PC-3 (cell line): ENCODE results near the gene DBT. TPM values are rescaled to one million over a fixed set of nuclear protein-coding genes. Genes with fewer than 3 reads are reported as not detected.

ENCODE experiments used
- ATAC-seq: fragments of 200-7000 bp; cut with Tn5 transposase; 2 replicates; pipeline ENCODE4 v1.9.1; 2020; ENCODE audit warnings: mild to moderate bottlenecking, moderate library complexity
- BruUV-seq: library from RNA; stranded (reverse); fragments of 400-500 nt; replicated peaks from 2 replicates; lab custom pipeline; 2021; lab: Mats Ljungman, UMichigan
- CTCF ChIA-PET: fragments of 300-600 bp; sonication (Branson Sonifier 250); formaldehyde crosslinking; loops from one replicate; lab custom pipeline; 2022; ENCODE audit warnings: antibody characterized with exemption; lab: Charles Lee
- POLR2A ChIA-PET: fragments of 300-600 bp; sonication (Branson Sonifier 250); formaldehyde crosslinking; loops from one replicate; lab custom pipeline; 2022; ENCODE audit warnings: antibody characterized with exemption; ENCODE audit not compliant: unreplicated experiment; lab: Charles Lee
- DNase-seq: peaks from one replicate; pipeline ENCODE4 v3.0.0-alpha.2; 2015
- H2AFZ ChIP-seq: fragments of 300-600 bp; sonication (generic); 2 replicates; pipeline ENCODE4 v1.6.0; 2016; ENCODE audit warnings: antibody characterized with exemption, low read length
- H3F3A ChIP-seq: fragments of 300-600 bp; sonication (generic); one replicate; pipeline ENCODE4 v1.6.0; 2017; ENCODE audit warnings: antibody characterized with exemption, low read length, control low read depth, mild to moderate bottlenecking; ENCODE audit not compliant: unreplicated experiment
- H3K27ac ChIP-seq: fragments of 300-600 bp; sonication (generic); 2 replicates; pipeline ENCODE4 v1.5.1; 2016; ENCODE audit warnings: mild to moderate bottlenecking, low read length
- H3K27me3 ChIP-seq: fragments of 300-600 bp; sonication (generic); 2 replicates; pipeline ENCODE4 v1.6.1; 2016; ENCODE audit warnings: low read length, mixed read lengths
- H3K36me3 ChIP-seq: fragments of 300-600 bp; sonication (generic); 2 replicates; pipeline ENCODE4 v1.6.1; 2016; ENCODE audit warnings: low read depth, mixed run types, low read length, mixed read lengths
- H3K4me1 ChIP-seq: fragments of 300-600 bp; sonication (generic); 2 replicates; pipeline ENCODE4 v1.5.1; 2016; ENCODE audit warnings: low read length; ENCODE audit not compliant: insufficient read depth
- H3K4me2 ChIP-seq: fragments of 300-600 bp; sonication (generic); 2 replicates; pipeline ENCODE4 v1.6.0; 2016; ENCODE audit warnings: low read length
- H3K4me3 ChIP-seq: fragments of 300-600 bp; sonication (generic); 2 replicates; pipeline ENCODE4 v1.5.1; 2016; ENCODE audit warnings: mild to moderate bottlenecking, low read length, mixed read lengths
- H3K79me2 ChIP-seq: fragments of 300-600 bp; sonication (generic); 2 replicates; pipeline ENCODE4 v1.6.1; 2017; ENCODE audit warnings: low read length, mixed read lengths
- H3K9ac ChIP-seq: fragments of 300-600 bp; sonication (generic); 2 replicates; pipeline ENCODE4 v1.6.0; 2016; ENCODE audit warnings: mild to moderate bottlenecking, low read length
- H3K9me2 ChIP-seq: fragments of 300-600 bp; sonication (generic); replicated peaks from 2 replicates; pipeline ENCODE4 v1.6.1; 2016; ENCODE audit warnings: mixed run types, low read length, mixed read lengths
- H3K9me3 ChIP-seq: fragments of 300-600 bp; sonication (generic); 2 replicates; pipeline ENCODE4 v1.6.1; 2016; ENCODE audit warnings: low read length, mixed read lengths
- H4K20me1 ChIP-seq: fragments of 300-600 bp; sonication (generic); 2 replicates; pipeline ENCODE4 v1.6.1; 2016; ENCODE audit warnings: low read length, mixed read lengths
- CTCF ChIP-seq: fragments of 300-600 bp; sonication (generic); conservative IDR thresholded peaks from 2 replicates; pipeline ENCODE4 v1.5.1; 2017; ENCODE audit warnings: antibody characterized with exemption, low read depth, mild to moderate bottlenecking, low read length
- EZH2 ChIP-seq: fragments of 300-600 bp; sonication (generic); IDR thresholded peaks from one replicate; pipeline ENCODE4 v1.6.1; 2017; ENCODE audit warnings: antibody characterized with exemption, mild to moderate bottlenecking, low read length; ENCODE audit not compliant: unreplicated experiment
- EZH2phosphoT487 ChIP-seq: fragments of 300-600 bp; sonication (generic); IDR thresholded peaks from 2 replicates; pipeline ENCODE4 v1.6.1; 2018; ENCODE audit warnings: mild to moderate bottlenecking, antibody characterized with exemption, low read length, borderline replicate concordance
- intact Hi-C: fragments of 100-400 bp; cut with micrococcal nuclease; formaldehyde crosslinking; loops from 2 replicates; pipeline ENCODE4 v1.9.0; 2023
- total RNA-seq: library from RNA; depleted of rRNA; stranded (reverse); fragments of >200 nt; gene quantifications from 2 replicates; pipeline ENCODE4 v1.2.3, GENCODE V29; 2014

The DBT gene
- total RNA-seq, 1 experiment from 2014 or later, result 5.1 TPM

DNA sequence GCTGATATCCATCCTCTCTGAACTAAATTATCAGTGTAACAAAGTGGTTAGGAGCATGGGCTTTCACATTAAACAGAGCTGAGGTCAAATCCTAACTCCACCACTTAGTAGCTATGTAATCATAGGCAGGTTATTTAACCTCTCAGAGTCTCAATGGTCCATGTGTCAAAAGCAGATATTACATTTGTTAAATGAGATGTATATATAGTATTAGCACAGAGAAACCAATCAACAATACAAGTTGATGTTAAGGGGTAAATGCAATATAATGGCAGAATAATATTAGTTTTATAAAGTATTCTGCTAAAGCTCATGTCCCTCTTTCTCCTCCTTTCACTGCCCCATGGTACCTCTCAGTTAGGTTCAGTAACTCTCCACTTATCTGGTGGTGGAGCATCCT, 27.2 kb downstream of the DBT start:
- Histone ChIP-seq H3K4me1 (no peaks in the 10 kb centered on the region), H3K9me2 (no peaks in the 10 kb centered on the region), H3K36me3 (peaks cover 8% of the 10 kb centered on the region; the same call in 1 of the 2 replicates), H3K79me2 (no peaks in the 10 kb centered on the region), H3K27ac (no peak overlapping the region), H3K4me2 (no peak overlapping the region), H3K9ac (no peak overlapping the region), H4K20me1 (no peaks in the 10 kb centered on the region), H3F3A (no peaks in the 10 kb centered on the region), H3K9me3 (no peaks in the 10 kb centered on the region), H3K4me3 (no peak overlapping the region), H2AFZ (no peak overlapping the region), H3K27me3 (no peaks in the 10 kb centered on the region)
- ChIA-PET CTCF (no interaction called here), POLR2A (no interaction called here)
- no peak for DNase-seq
- BruUV-seq, result no TSS peak
- no peak for ATAC-seq
- TF ChIP-seq EZH2phosphoT487, result no peak
- TF ChIP-seq EZH2, result no peak
- TF ChIP-seq CTCF, result no peak
- intact Hi-C loops, result no loop called here

- intact Hi-C loops, result no loop called here
- no peak for TF ChIP-seq EZH2phosphoT487
- TF ChIP-seq CTCF, result no peak
- no peak for TF ChIP-seq EZH2
- Histone ChIP-seq H3K36me3 (peaks cover 10% of the 10 kb centered on the region; the same call in 1 of the 2 replicates), H3K9me2 (no peaks in the 10 kb centered on the region), H4K20me1 (no peaks in the 10 kb centered on the region), H3K27ac (no peak overlapping the region), H3F3A (no peaks in the 10 kb centered on the region), H3K4me1 (no peaks in the 10 kb centered on the region), H3K79me2 (no peaks in the 10 kb centered on the region), H3K4me2 (no peak overlapping the region), H2AFZ (no peak overlapping the region), H3K9ac (no peak overlapping the region), H3K9me3 (no peaks in the 10 kb centered on the region), H3K4me3 (no peak overlapping the region), H3K27me3 (no peaks in the 10 kb centered on the region)
- ATAC-seq (no peak), DNase-seq (peak; percentile 11)
- ChIA-PET POLR2A (no interaction called here), CTCF (no interaction called here)
- BruUV-seq, result no TSS peak
These were observed 29.8 kb downstream of the DBT start for GRCh38 chr1:100219883-100220282.

- DNase-seq (no peak), ATAC-seq (no peak)
- Histone ChIP-seq H3K4me1 (no peaks in the 10 kb centered on the region), H3K9me3 (no peaks in the 10 kb centered on the region), H3K36me3 (peaks cover 10% of the 10 kb centered on the region; the same call in 1 of the 2 replicates), H4K20me1 (no peaks in the 10 kb centered on the region), H3K27me3 (no peaks in the 10 kb centered on the region), H3F3A (no peaks in the 10 kb centered on the region), H3K4me2 (no peak overlapping the region), H3K9me2 (no peaks in the 10 kb centered on the region), H2AFZ (no peak overlapping the region), H3K9ac (no peak overlapping the region), H3K27ac (no peak overlapping the region), H3K79me2 (no peaks in the 10 kb centered on the region), H3K4me3 (no peak overlapping the region)
- ChIA-PET CTCF (no interaction called here), POLR2A (no interaction called here)
- intact Hi-C loops, result no loop called here
- TF ChIP-seq EZH2 (no peak), CTCF (no peak), EZH2phosphoT487 (no peak)
- no TSS peak for BruUV-seq
These were observed 30.2 kb downstream of the DBT start for GRCh38 chr1:100219457-100219856.
